ENCODE measurements around the gene EVC2.

GRCh38 chr4:5545271-5545670, 163.1 kb downstream of the EVC2 start:
- TF ChIP-seq ZNF609 (CRISPR knock-in tag; IDR thresholded peaks at IDR 0.05; ENCODE audit: borderline replicate concordance) (no peak), POLR2AphosphoS5 (IDR thresholded peaks at IDR 0.05; ENCODE audit: control insufficient read depth, insufficient read depth, low read depth, low read length) (no peak), CTCF (IDR thresholded peaks at IDR 0.05 in 2 of 3, conservative IDR thresholded peaks at IDR 0.05 in 1 of 3; ENCODE audit: insufficient read depth in 2 of 3, low read depth in 1 of 3, low read length in 3 of 3) (no peak), ESRRA (IDR thresholded peaks at IDR 0.05; ENCODE audit: borderline replicate concordance, low read depth) (no peak), FOXK1 (CRISPR knock-in tag; IDR thresholded peaks at IDR 0.05; ENCODE audit: borderline replicate concordance) (no peak), DPF2 (IDR thresholded peaks at IDR 0.05) (no peak), MLLT1 (IDR thresholded peaks at IDR 0.05) (no peak), HDAC8 (tag; IDR thresholded peaks at IDR 0.05) (no peak), CEBPB (tag; IDR thresholded peaks at IDR 0.05) (no peak), NR0B1 (IDR thresholded peaks at IDR 0.05; ENCODE audit: partially characterized antibody) (no peak), OTX1 (CRISPR knock-in tag; IDR thresholded peaks at IDR 0.05) (no peak), MAX (CRISPR knock-in tag; IDR thresholded peaks at IDR 0.05) (no peak)
